ENCODE results near the gene ALDH7A1.

ALDH7A1 gene

DNA sequence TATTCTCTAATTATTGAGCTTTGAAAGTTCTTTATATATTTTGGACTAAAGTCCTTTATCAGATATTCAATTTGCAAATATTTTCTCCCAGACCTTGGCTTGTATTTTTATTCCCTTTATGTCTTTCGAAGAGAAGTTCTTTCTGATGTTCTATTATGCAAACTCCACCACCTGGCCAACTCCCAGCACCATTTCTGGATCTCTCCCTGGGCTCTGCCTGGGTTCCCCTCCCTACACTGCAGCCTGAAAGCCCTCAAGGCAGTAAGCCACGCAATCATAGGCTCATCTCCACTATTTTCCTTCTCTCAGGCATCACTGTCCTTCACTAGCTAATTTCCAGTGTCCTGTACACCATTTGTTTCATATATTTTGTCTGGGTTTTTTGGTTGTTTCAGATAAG, 95.7 kb downstream of the ALDH7A1 start:
- no peak for FAIRE-seq
- TF ChIP-seq TAF1 (IDR thresholded peaks at IDR 0.05; ENCODE audit: borderline replicate concordance, low read depth, low read length) (no peak), POLR2A (IDR thresholded peaks at IDR 0.05; ENCODE audit: low read depth, low read length) (no peak), POLR2AphosphoS5 (IDR thresholded peaks at IDR 0.05; ENCODE audit: low read depth, low read length) (no peak)
- DNase-seq (ENCODE audit: insufficient read length) = no peak

GRCh38 chr5:126497506-126497905, 97.5 kb downstream of the ALDH7A1 start:
- TF ChIP-seq POLR2A (IDR thresholded peaks at IDR 0.05; ENCODE audit: low read depth, low read length) (no peak), POLR2AphosphoS5 (IDR thresholded peaks at IDR 0.05; ENCODE audit: low read depth, low read length) (no peak), TAF1 (IDR thresholded peaks at IDR 0.05; ENCODE audit: borderline replicate concordance, low read depth, low read length) (no peak)
- FAIRE-seq (no peak), DNase-seq (ENCODE audit: insufficient read length) (no peak)

DNA sequence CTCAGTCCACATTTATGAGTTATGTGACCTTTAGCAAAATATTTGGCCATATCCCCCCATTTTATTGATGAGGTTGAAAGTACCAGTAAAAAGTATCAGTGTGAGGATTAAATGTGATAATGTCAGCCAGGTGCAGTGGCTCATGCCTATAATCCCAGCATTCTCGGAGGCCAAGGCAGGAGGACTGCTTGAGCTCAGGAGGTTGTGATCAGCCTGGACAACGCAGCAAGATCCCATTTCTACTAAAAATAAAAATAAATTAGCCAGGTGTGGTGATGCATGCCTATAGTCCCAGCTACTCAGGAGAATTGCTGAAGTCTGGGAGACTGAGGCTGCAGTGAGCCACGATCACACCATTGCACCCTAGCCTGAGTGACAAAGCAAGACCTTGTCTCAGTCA, 100.6 kb downstream of the ALDH7A1 start:
- FAIRE-seq = no peak
- DNase-seq (ENCODE audit: insufficient read length) = no peak
- TF ChIP-seq TAF1 (IDR thresholded peaks at IDR 0.05; ENCODE audit: borderline replicate concordance, low read depth, low read length) (no peak), POLR2AphosphoS5 (IDR thresholded peaks at IDR 0.05; ENCODE audit: low read depth, low read length) (no peak), POLR2A (IDR thresholded peaks at IDR 0.05; ENCODE audit: low read depth, low read length) (no peak)

DNA sequence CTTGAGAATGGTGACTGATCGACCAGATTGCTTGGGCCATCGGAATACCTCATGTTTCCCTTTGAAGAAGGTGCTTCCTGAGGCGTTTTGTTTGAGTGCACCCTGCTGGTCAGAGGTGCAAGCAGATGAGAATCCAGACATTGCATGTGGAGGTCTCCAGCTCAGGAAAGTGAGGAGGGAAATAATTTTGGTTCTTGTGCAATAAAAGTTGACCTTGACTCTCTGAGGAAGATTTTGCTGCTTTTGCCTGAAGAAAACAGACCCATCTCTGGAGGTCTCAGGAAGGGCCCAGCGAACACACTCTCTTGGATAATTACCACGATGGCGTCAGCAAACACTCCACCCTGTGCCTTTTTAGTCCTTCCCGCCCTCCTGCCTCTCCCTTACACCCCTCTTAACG, 102.1 kb downstream of the ALDH7A1 start:
- FAIRE-seq = no peak
- no peak for DNase-seq (ENCODE audit: insufficient read length)
- TF ChIP-seq POLR2A (IDR thresholded peaks at IDR 0.05; ENCODE audit: low read depth, low read length) (no peak), POLR2AphosphoS5 (IDR thresholded peaks at IDR 0.05; ENCODE audit: low read depth, low read length) (no peak), TAF1 (IDR thresholded peaks at IDR 0.05; ENCODE audit: borderline replicate concordance, low read depth, low read length) (no peak)

DNA sequence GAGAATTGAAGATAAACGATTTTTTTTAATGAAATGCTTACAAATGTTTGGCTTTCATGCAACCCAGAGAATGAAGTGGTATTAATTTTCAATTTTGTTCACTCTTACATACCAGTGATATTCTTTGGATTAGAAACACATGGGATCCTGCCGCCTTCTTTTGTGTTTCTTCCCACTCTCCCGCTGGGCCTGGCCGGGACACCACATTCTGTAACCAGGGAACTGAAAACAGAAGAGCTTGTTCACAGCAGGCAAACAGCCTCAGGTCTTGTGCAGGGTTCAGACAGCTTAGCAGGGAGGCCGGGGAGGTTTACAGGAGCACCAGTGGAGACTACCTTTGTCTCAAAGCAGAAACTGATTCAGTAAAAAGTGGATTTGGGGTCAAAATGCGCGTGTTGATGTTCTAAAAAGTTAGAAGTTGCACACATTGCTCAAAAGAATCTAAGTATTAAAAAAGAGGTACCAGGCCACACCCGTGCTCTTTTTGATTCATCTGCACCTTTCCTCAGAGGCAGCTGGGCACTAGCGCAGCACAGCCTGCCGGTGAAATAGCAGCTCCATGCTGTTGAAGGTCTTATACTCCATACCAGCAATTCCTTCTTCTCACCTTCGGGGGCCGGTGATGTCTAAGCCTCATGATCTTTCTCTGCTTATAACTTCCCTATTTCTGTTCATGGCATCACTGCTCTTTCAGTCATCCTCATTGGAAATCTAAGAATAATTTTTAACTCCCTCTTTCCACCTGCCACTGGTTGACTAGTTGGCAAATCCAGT, 104.7 kb downstream of the ALDH7A1 start:
- no peak for FAIRE-seq
- TF ChIP-seq TAF1 (IDR thresholded peaks at IDR 0.05; ENCODE audit: borderline replicate concordance, low read depth, low read length) = no peak
- no peak for TF ChIP-seq POLR2AphosphoS5 (IDR thresholded peaks at IDR 0.05; ENCODE audit: low read depth, low read length)
- TF ChIP-seq POLR2A (IDR thresholded peaks at IDR 0.05; ENCODE audit: low read depth, low read length) = no peak

DNA sequence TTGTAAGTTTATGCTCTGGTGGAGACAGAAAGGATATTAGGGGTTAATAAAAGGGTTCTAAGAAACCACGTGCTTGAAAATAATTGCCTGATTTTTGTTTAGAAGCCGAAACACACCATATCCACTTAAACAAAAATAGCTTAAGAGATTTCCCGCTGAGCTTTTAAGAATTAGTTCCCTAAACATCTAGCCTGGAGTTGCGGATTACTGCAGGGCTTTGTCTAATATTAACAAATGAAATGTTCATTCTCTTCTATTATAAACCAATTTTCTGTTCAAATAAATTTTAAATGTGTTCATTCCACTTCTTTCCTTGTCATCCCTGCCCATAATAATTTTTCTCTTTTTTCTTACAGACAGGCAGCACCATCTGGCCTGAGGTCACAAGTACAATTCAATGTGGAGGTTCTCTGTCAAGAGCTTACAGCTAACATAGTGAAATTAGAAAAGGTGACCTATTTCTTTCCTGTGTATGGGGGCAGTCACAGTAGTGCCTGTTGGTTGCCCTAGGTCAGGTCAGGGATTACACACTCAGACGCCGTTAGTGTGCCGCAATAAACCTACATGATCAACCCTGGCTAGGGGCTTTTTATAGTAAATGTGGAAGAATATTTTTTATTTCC, 106.5 kb downstream of the ALDH7A1 start:
- TF ChIP-seq POLR2AphosphoS5 (IDR thresholded peaks at IDR 0.05; ENCODE audit: low read depth, low read length) (no peak), POLR2A (IDR thresholded peaks at IDR 0.05; ENCODE audit: low read depth, low read length) (no peak), TAF1 (IDR thresholded peaks at IDR 0.05; ENCODE audit: borderline replicate concordance, low read depth, low read length) (no peak)
- DNase-seq (ENCODE audit: insufficient read length) (no peak), FAIRE-seq (no peak)

More for the DNA sequence above, 104.7 kb downstream of the ALDH7A1 start:
- no peak for DNase-seq (ENCODE audit: insufficient read length)

DNA sequence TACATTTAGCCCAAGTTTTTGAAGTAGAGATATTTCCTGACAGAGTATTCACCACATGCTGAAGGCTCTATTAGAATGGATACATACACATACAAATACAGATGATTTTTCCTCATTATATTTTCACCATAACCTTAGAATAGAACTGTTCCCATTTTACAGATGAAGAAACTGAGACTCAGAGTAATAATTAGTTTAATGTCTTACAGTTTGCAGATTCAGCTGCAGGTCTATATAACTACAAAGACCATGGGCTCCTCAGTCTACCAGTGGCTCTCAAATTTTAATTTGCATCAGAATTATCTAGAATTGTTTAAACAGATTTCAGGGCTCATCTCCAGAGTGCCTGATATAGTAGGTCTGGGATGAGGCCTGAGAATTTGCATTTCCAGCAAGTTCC, 107.4 kb downstream of the ALDH7A1 start:
- FAIRE-seq (no peak), DNase-seq (ENCODE audit: insufficient read length) (no peak)
- TF ChIP-seq POLR2A (IDR thresholded peaks at IDR 0.05; ENCODE audit: low read depth, low read length) (no peak), TAF1 (IDR thresholded peaks at IDR 0.05; ENCODE audit: borderline replicate concordance, low read depth, low read length) (no peak), POLR2AphosphoS5 (IDR thresholded peaks at IDR 0.05; ENCODE audit: low read depth, low read length) (no peak)

GRCh38 chr5:126486332-126486731, 108.7 kb downstream of the ALDH7A1 start:
- TF ChIP-seq POLR2AphosphoS5 (IDR thresholded peaks at IDR 0.05; ENCODE audit: low read depth, low read length) (no peak), POLR2A (IDR thresholded peaks at IDR 0.05; ENCODE audit: low read depth, low read length) (no peak), TAF1 (IDR thresholded peaks at IDR 0.05; ENCODE audit: borderline replicate concordance, low read depth, low read length) (no peak)
- DNase-seq (ENCODE audit: insufficient read length) (no peak), FAIRE-seq (no peak)

GRCh38 chr5:126484253-126484652, 110.8 kb downstream of the ALDH7A1 start:
- DNase-seq (ENCODE audit: insufficient read length) = no peak
- TF ChIP-seq POLR2AphosphoS5 (IDR thresholded peaks at IDR 0.05; ENCODE audit: low read depth, low read length) (no peak), POLR2A (IDR thresholded peaks at IDR 0.05; ENCODE audit: low read depth, low read length) (no peak), TAF1 (IDR thresholded peaks at IDR 0.05; ENCODE audit: borderline replicate concordance, low read depth, low read length) (no peak)
- no peak for FAIRE-seq

DNA sequence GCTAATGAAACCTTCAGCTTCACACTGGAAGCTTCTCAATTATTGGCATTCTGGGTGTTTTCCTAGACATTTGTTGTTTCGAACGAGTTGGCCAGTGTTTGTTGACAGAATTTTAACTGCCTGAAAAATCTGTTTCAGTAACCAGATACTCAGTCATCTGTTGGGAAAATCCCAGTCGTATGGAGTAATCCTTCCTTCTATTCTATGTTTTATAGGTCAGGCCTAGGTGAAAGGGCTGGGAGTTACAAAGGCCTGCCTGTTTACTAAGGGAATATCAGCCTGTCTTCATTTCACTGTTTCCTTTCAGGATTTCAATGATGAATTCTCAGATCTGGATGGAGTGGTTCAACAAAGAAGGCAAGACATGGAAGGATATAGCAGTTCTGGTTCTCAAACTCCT, 111.9 kb downstream of the ALDH7A1 start:
- FAIRE-seq (no peak), DNase-seq (ENCODE audit: insufficient read length) (no peak)

GRCh38 chr5:126482591-126482990, 112.4 kb downstream of the ALDH7A1 start:
- DNase-seq (ENCODE audit: insufficient read length) = no peak
- TF ChIP-seq POLR2AphosphoS5 (IDR thresholded peaks at IDR 0.05; ENCODE audit: low read depth, low read length) = no peak
- TF ChIP-seq TAF1 (IDR thresholded peaks at IDR 0.05; ENCODE audit: borderline replicate concordance, low read depth, low read length) = no peak
- no peak for TF ChIP-seq POLR2A (IDR thresholded peaks at IDR 0.05; ENCODE audit: low read depth, low read length)
- FAIRE-seq = no peak

More for the DNA sequence above, 111.9 kb downstream of the ALDH7A1 start:
- TF ChIP-seq POLR2AphosphoS5 (IDR thresholded peaks at IDR 0.05; ENCODE audit: low read depth, low read length) = no peak

DNA sequence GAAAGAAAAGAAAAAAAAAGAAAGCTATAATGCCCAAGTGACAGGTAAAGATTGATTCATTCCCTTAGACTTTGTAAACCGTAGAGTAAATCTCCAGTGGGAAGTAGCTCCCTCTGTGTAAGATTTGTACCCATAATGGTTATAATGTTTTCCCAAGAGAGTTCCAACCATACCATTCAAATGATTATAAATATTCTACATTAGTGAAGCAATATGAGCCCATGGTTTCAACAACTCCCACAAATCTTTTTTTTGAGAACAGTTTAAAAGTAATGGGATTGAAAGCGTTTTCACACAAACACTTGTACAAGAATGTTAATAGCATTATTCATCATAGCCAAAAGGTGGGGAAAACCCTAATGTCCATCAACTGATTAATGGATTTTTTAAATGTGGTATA, 113.8 kb downstream of the ALDH7A1 start:
- no peak for TF ChIP-seq POLR2AphosphoS5 (IDR thresholded peaks at IDR 0.05; ENCODE audit: low read depth, low read length)
- no peak for TF ChIP-seq TAF1 (IDR thresholded peaks at IDR 0.05; ENCODE audit: borderline replicate concordance, low read depth, low read length)
- FAIRE-seq (no peak), DNase-seq (ENCODE audit: insufficient read length) (no peak)

All from GM12892 (cell line).